Left lung (tissue), 10 donors: ENCODE results near the gene CHST13. TPM values are rescaled to one million over a fixed set of nuclear protein-coding genes. Genes with fewer than 3 reads are reported as not detected.

Experiments
- ATAC-seq: fragments of 200-7000 bp; cut with Tn5 transposase; one replicate; pipeline ENCODE4 v1.9.1; 2020; ENCODE audit warnings: moderate library complexity
- DNase-seq, 4 donors: peaks; one replicate each; pipeline ENCODE4 v3.0.0-alpha.2; 2013 to 2020
- H3K27ac ChIP-seq, 2 donors: fragments of 200-600 bp; sonication (generic) in 1 of 2; one replicate each; pipeline versions ENCODE4 v1.5.0 to v1.8.0; 2020 to 2021
- H3K27me3 ChIP-seq, 2 donors: fragments of 200-600 bp; sonication (generic) in 1 of 2; one replicate each; pipeline versions ENCODE4 v1.5.0 to v1.8.0; 2020 to 2021
- H3K36me3 ChIP-seq, 2 donors: fragments of 200-600 bp; sonication (generic) in 1 of 2; one replicate each; pipeline versions ENCODE4 v1.5.0 to v1.8.0; 2020 to 2021
- H3K4me1 ChIP-seq, 2 donors: fragments of 200-600 bp; one replicate each; pipeline ENCODE4 v1.8.0; 2021
- H3K4me3 ChIP-seq, 2 donors: fragments of 200-600 bp; sonication (generic) in 1 of 2; one replicate each; pipeline versions ENCODE4 v1.5.0 to v1.8.0; 2020 to 2021; ENCODE audit warnings: mild to moderate bottlenecking in 1 of 2
- H3K9me3 ChIP-seq, 2 donors: fragments of 200-600 bp; sonication (generic) in 1 of 2; one replicate each; pipeline versions ENCODE4 v1.5.0 to v1.8.0; 2020 to 2021
- intact Hi-C, 2 donors: fragments of 100-400 bp; cut with DNase I; formaldehyde crosslinking; loops; one replicate each; pipeline versions ENCODE4 v1.11.2 to v1.14.2; 2022
- polyA plus RNA-seq, 6 donors: library from polyadenylated mRNA; unstranded; fragments of 120-200 nt; gene quantifications; one replicate each; pipeline ENCODE4 v1.2.1, GENCODE V29; 2013; ENCODE audit not compliant: insufficient read length in 6 of 6
- total RNA-seq, 2 donors: library from RNA; stranded (reverse); fragmentation: NEBNext Ultra II Directional; extraction: Animal tissue kit (Norgen Biotek cat#: 25700); gene quantifications; one replicate each; pipeline ENCODE4 v1.2.1, GENCODE V29; 2021
- TF ChIP-seq, protein P1 (sequence below), 2 donors: fragments of 200-600 bp; sonication (generic) in 1 of 2; IDR thresholded peaks; one replicate each; pipeline versions ENCODE4 v1.5.0 to v1.8.0; 2021; ENCODE audit warnings: antibody characterized with exemption in 2 of 2
- donor health status: DM: no; HTN: yes; CAD: no.
- donor health status: DM: no; HTN: no; CAD: no.

Gene CHST13
- total and polyA plus RNA-seq, 8 donors = 0.11 to 3.0 (median 0.24) TPM

DNA sequence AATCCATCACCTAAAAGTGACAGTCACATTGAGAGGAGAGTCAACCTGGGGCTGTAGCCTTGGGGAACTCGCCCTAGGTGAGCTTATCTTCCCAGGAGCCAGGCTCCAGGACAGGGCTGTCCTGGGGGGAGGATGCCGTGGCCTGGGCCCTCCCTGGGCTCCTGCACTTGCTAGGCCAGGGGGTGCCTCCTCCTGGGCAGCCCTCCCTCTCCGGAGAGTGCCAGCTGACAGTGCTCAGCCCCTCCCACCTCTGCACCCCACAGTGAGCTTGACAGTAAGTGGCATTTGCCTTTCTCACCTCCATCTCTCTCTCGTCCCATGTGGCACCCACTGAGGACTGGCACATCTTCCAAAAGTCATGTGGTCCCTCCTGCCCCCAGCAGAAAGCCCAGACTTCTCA, 25.5 kb upstream of the CHST13 start:
- intact Hi-C loops = no loop called here
- H3K4me1 ChIP-seq = peaks cover 0 to 4% of the 10 kb centered on the region in 2 donors
- no peaks in the 10 kb centered on the region for H3K9me3 ChIP-seq
- DNase-seq = peak in 1 of 4 donors; percentile 42
- TF ChIP-seq, protein P1, sequence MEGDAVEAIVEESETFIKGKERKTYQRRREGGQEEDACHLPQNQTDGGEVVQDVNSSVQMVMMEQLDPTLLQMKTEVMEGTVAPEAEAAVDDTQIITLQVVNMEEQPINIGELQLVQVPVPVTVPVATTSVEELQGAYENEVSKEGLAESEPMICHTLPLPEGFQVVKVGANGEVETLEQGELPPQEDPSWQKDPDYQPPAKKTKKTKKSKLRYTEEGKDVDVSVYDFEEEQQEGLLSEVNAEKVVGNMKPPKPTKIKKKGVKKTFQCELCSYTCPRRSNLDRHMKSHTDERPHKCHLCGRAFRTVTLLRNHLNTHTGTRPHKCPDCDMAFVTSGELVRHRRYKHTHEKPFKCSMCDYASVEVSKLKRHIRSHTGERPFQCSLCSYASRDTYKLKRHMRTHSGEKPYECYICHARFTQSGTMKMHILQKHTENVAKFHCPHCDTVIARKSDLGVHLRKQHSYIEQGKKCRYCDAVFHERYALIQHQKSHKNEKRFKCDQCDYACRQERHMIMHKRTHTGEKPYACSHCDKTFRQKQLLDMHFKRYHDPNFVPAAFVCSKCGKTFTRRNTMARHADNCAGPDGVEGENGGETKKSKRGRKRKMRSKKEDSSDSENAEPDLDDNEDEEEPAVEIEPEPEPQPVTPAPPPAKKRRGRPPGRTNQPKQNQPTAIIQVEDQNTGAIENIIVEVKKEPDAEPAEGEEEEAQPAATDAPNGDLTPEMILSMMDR (IDR thresholded peaks at IDR 0.05) = no peak
- ATAC-seq = no peak
- H3K36me3 ChIP-seq = no peaks in the 10 kb centered on the region
- H3K4me3 ChIP-seq = no peak overlapping the region
- H3K27ac ChIP-seq = no peak overlapping the region
- peaks cover 0 to under 1% of the 10 kb centered on the region in 2 donors for H3K27me3 ChIP-seq

DNA sequence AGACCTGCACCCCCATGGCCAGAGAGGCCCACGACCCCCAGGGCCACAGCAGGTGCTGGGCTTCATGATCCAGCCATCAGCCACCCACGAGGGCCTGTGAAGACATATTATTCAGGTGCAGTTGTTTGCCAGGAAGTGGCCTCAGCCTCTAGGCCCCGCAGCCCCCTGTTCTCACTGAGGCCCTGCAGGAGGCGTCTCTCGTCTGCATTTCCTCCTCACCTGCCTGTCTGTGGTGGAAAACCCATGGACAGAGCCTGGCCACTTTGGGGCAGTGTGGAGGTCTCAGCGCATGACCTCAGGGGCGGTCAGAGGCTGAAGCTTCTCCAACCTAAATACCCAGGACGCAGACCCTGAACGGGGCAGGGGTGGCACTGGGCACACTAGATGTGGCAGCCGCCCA, 25.0 kb upstream of the CHST13 start:
- TF ChIP-seq, protein P1 (IDR thresholded peaks at IDR 0.05) = no peak
- no peak overlapping the region for H3K4me3 ChIP-seq
- H3K27ac ChIP-seq = no peak overlapping the region
- ATAC-seq = no peak
- intact Hi-C loops = no loop called here
- DNase-seq = peak in 1 of 4 donors; percentile 51
- H3K36me3 ChIP-seq = no peaks in the 10 kb centered on the region
- peaks cover 0 to 4% of the 10 kb centered on the region in 2 donors for H3K4me1 ChIP-seq
- H3K9me3 ChIP-seq = no peaks in the 10 kb centered on the region
- H3K27me3 ChIP-seq = peaks cover 0 to 6% of the 10 kb centered on the region in 2 donors

DNA sequence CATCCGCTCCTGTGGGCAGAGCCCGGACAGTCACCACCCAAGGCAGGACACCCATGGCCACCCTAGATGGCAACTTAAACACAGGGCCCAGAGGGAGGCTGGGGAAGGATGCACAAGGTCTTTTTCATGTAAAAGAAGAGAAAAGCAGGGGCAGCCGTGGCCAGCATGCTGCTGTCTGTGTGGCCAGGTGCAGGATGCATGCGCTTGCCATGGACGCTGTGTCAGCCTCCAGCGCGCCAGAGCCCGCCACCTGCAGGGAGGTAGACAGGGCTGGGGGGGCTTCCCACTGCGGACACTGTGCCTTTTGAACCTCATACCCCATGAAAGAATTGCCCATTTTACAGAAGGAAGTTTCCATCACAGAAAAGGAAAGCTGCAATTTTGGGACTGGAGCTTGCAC, 24.6 kb upstream of the CHST13 start:
- intact Hi-C loops = no loop called here
- Histone ChIP-seq H3K4me1 (peaks cover 0 to 4% of the 10 kb centered on the region in 2 donors), H3K27ac (no peak overlapping the region), H3K9me3 (no peaks in the 10 kb centered on the region), H3K36me3 (no peaks in the 10 kb centered on the region), H3K27me3 (peaks cover 0 to 10% of the 10 kb centered on the region in 2 donors), H3K4me3 (no peak overlapping the region)
- no peak for ATAC-seq
- peak in 1 of 4 donors; percentile 73 for DNase-seq
- TF ChIP-seq, protein P1 (IDR thresholded peaks at IDR 0.05) = no peak

DNA sequence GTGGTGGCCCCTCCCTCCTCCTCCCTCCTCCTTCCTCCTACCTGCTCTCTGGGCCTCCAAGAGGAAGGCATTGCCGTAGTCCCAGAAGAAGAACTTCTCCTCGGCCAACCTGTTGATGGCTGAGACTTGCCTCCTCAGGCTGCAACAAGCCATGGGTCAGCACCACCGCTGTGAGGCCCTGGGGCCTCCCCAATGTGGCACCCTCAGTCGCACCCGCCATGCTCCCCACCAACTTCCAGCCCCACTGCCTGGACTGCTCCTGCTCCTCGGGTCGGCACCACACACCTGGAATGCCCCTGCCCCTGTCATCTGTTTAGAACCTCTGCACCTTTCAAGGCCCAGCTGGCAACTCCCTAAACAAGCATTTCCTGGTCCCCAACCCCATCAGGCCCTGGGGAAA, 23.9 kb upstream of the CHST13 start:
- TF ChIP-seq, protein P1 (IDR thresholded peaks at IDR 0.05) = no peak
- ATAC-seq (no peak), DNase-seq (peak in 1 of 4 donors; percentile 55)
- H3K9me3 ChIP-seq = no peaks in the 10 kb centered on the region
- peaks cover 0 to 17% of the 10 kb centered on the region in 2 donors for H3K27me3 ChIP-seq
- intact Hi-C loops = no loop called here
- H3K4me1 ChIP-seq = peaks cover 0 to 4% of the 10 kb centered on the region in 2 donors
- H3K36me3 ChIP-seq = no peaks in the 10 kb centered on the region
- H3K4me3 ChIP-seq = no peak overlapping the region
- H3K27ac ChIP-seq = no peak overlapping the region

DNA sequence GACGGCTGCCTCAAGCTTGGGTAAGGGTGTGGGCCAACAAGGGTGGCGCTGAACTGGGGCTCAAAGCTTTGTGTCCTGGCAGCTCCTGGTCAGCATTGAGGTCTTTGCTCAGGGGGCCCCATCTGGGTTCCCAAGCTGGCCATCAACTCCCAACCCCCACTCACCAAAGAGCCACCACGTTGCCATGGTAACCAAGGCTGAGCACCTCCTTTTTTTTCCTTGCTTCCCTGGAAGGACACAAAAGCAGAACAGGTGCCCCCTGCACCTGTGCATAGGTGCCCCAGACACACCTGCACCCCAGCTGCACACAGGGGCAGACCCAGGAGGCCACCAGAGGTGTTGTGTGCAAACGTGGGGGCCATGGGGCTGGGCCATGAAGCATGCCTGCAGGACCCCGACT, 22.9 kb upstream of the CHST13 start:
- ATAC-seq (no peak), DNase-seq (peak in 1 of 4 donors; percentile 32)
- no peaks in the 10 kb centered on the region for H3K36me3 ChIP-seq
- intact Hi-C loops = no loop called here
- no peak overlapping the region for H3K4me3 ChIP-seq
- H3K4me1 ChIP-seq = peaks cover 0 to 4% of the 10 kb centered on the region in 2 donors
- TF ChIP-seq, protein P1 (IDR thresholded peaks at IDR 0.05) = no peak
- no peaks in the 10 kb centered on the region for H3K9me3 ChIP-seq
- H3K27me3 ChIP-seq = peaks cover 0 to 20% of the 10 kb centered on the region in 2 donors
- no peak overlapping the region for H3K27ac ChIP-seq
